ENCODE results near the gene PEPD. TPM values are rescaled to one million over a fixed set of nuclear protein-coding genes. Genes with fewer than 3 reads are reported as not detected.

The PEPD gene
- total and polyA plus RNA-seq, 2 donors (not counting 3 experiments of a cell fraction or from before 2014, with no cell fraction given) = 73.7 to 126 TPM

DNA sequence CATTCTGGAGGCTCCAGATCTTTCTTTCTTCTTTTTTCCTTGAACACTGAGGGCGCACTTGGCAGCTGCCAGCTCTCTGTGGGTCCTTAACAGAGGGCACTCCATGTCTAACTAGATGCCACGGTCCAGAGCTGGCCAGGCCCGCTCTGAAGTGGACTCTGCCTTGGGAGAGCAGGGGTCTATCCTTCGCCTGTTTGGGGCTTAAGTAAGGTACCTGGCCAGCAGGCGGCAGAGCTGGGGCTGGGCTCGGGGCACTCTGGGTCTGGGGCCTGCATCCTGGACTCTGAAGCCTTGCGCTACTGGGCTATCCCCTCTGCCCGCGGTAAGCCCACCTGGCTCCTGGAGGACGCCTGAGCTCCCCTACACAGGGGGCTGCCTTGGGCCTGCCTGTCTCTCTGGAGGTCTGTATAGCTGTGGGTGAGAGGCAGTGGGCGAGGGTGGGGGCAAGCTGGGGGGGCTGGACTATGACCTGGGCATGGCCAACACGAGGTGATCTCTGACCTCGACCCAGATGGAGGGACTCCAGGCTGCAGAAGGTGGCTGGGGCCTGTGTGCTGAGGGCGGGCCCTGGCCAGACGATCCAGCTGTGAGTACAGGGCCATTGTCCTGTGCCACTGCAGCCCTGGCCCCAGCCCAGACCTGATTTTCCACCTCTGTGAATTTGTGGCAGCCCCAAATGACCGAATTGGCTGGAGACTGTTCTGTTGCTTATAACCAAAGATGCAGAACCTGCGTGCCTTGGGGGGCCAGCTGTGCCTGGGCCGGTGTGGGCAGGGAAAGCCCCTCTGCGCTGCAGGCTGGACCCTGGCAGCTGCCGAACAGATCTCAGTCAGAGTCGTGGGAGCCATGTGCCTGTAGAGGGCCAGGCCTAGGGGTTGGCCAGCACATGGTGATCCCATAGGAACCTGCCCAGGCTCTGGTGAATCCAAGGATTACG is 121.6 kb downstream of the PEPD start:
- H3K79me2 ChIP-seq (ENCODE audit: control insufficient read depth, insufficient read depth, low read length) = no peaks in the 10 kb centered on the region
- H2AFZ ChIP-seq (ENCODE audit: low read depth, low read length) = no peak overlapping the region
- ChIA-PET CTCF (interaction anchor here (1.5 to 2.9 kb wide), 3 partner anchors 98 to 378 kb away, joined by 4 to 11 read pairs (median 5); partner anchors contain the start of gene CEBPA), POLR2A (no interaction called here)
- peaks cover 15% of the 10 kb centered on the region for H3K4me1 ChIP-seq (ENCODE audit: control insufficient read depth, extremely low read depth, insufficient read depth, low read length)
- H3K4me2 ChIP-seq (ENCODE audit: insufficient read depth, low read length) = no peak overlapping the region
- H3K9me1 ChIP-seq (replicated peaks; ENCODE audit: control insufficient read depth, extremely low read depth, insufficient read depth, low read length) = no peaks in the 10 kb centered on the region
- H3K36me3 ChIP-seq (ENCODE audit: control insufficient read depth in 2 of 2, extremely low read depth in 1 of 2, insufficient read depth in 2 of 2, low read length in 2 of 2) = no peaks in the 10 kb centered on the region
- H3K9ac ChIP-seq (replicated peaks; ENCODE audit: extremely low read depth, insufficient read depth, low read length) = no peak overlapping the region
- H3K27ac ChIP-seq (ENCODE audit: insufficient read depth, low read depth, low read length) = no peak overlapping the region
- TF ChIP-seq MAX (IDR thresholded peaks at IDR 0.05; ENCODE audit: insufficient read depth, insufficient read length) = no peak
- no peak for TF ChIP-seq EZH2 (IDR thresholded peaks at IDR 0.05; ENCODE audit: borderline replicate concordance, low read depth, low read length, severe bottlenecking)
- TF ChIP-seq GATA2 (IDR thresholded peaks at IDR 0.05; ENCODE audit: insufficient read depth, insufficient read length, low read depth, low read length) = no peak
- TF ChIP-seq POLR2AphosphoS5 (IDR thresholded peaks at IDR 0.05; ENCODE audit: insufficient read depth, low read depth, low read length) = no peak
- TF ChIP-seq CTCF (IDR thresholded peaks at IDR 0.05; ENCODE audit: extremely low read depth in 1 of 2, insufficient read depth in 1 of 2, low read depth in 1 of 2, low read length in 2 of 2) = no peak
- no peak for TF ChIP-seq FOS (IDR thresholded peaks at IDR 0.05; ENCODE audit: borderline replicate concordance, insufficient read depth, low read length)
- TF ChIP-seq POLR2A (IDR thresholded peaks at IDR 0.05; ENCODE audit: low read depth, low read length) = no peak
- TF ChIP-seq JUN (IDR thresholded peaks at IDR 0.05; ENCODE audit: borderline replicate concordance, insufficient read depth, insufficient read length, low read depth) = no peak
- TF ChIP-seq MYC (IDR thresholded peaks at IDR 0.05; ENCODE audit: low read depth, low read length) = no peak
- H3K4me3 ChIP-seq (replicated peaks in 1 of 3; ENCODE audit: insufficient read depth in 1 of 3, low read depth in 1 of 3, low read length in 3 of 3) = no peak overlapping the region
- dilution Hi-C loops (cut with MboI; ENCODE audit: extremely low pct_ligation_motif_present, low sequenced_read_pairs) = no loop called here
- DNase-seq (ENCODE audit: low read depth, low spot score) (no peak), FAIRE-seq (no peak)
- no peaks in the 10 kb centered on the region for H4K20me1 ChIP-seq (replicated peaks; ENCODE audit: control insufficient read depth, extremely low read depth, insufficient read depth, low read length)
- no peaks in the 10 kb centered on the region for H3K27me3 ChIP-seq (ENCODE audit: control insufficient read depth in 2 of 2, insufficient read depth in 2 of 2, low read length in 2 of 2)
- intact Hi-C loops (cut with micrococcal nuclease) = loop anchor here (5.0 kb wide), 1 partner anchor 98 kb away; the partner anchor contains the start of gene CEBPA
- no peaks in the 10 kb centered on the region for H3K9me3 ChIP-seq (replicated peaks; ENCODE audit: control insufficient read depth, insufficient read depth, low read length)
- BruUV-seq (replicated peaks) = no TSS peak
